Measurements from ENCODE around the gene SAMD5.

The SAMD5 gene

DNA sequence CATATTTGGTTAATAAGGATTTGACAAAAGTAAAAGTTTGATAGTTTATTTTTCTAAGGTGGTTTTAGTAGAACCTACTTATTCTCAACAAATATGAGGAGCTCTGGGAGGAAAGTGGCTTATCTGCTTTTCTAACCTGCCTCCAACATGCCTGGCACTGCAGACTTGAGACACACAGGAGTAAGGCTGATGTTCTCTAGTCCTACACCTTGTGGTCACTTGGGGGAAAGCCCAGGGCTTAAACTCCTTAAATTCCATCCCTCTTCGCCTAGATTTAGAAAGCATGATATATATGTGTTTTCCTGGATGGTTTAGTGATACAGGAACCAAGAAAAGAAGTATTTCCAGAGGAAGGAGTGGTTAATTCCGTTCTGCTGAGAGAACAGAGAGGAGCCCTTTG is 39.9 kb upstream of the SAMD5 start:
- no peaks in the 10 kb centered on the region for H3K36me3 ChIP-seq
- no peaks in the 10 kb centered on the region for H3K27me3 ChIP-seq
- TF ChIP-seq, protein P1, sequence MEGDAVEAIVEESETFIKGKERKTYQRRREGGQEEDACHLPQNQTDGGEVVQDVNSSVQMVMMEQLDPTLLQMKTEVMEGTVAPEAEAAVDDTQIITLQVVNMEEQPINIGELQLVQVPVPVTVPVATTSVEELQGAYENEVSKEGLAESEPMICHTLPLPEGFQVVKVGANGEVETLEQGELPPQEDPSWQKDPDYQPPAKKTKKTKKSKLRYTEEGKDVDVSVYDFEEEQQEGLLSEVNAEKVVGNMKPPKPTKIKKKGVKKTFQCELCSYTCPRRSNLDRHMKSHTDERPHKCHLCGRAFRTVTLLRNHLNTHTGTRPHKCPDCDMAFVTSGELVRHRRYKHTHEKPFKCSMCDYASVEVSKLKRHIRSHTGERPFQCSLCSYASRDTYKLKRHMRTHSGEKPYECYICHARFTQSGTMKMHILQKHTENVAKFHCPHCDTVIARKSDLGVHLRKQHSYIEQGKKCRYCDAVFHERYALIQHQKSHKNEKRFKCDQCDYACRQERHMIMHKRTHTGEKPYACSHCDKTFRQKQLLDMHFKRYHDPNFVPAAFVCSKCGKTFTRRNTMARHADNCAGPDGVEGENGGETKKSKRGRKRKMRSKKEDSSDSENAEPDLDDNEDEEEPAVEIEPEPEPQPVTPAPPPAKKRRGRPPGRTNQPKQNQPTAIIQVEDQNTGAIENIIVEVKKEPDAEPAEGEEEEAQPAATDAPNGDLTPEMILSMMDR (IDR thresholded peaks at IDR 0.05): no peak
- H3K9me3 ChIP-seq: no peaks in the 10 kb centered on the region
- no peak overlapping the region for H3K27ac ChIP-seq
- DNase-seq: no peak
- no peak overlapping the region for H3K4me3 ChIP-seq
- H3K4me1 ChIP-seq: no peaks in the 10 kb centered on the region
- intact Hi-C loops (cut with DNase I; ENCODE audit: low total_unique reads): no loop called here

DNA sequence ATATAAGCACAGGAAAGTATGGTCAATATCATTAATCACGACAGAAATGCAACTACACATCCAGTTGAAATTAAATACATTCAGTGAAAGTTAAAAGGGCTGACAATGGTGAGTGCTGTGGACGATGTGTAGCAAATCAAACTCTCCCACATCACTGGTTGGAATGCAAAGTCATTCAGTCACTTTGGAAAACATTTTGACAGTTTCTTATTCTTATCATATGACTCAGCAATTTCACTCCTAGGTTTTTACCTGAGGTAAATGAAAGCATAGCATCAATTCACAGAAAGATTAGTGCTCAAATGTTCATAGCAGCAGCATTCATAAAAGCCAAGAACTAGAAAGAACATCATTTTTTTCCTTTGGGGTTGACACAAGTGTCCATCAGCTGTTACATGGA is 28.6 kb upstream of the SAMD5 start:
- no peak overlapping the region for H3K27ac ChIP-seq
- TF ChIP-seq, protein P1 (IDR thresholded peaks at IDR 0.05): no peak
- intact Hi-C loops (cut with DNase I; ENCODE audit: low total_unique reads): no loop called here
- H3K4me1 ChIP-seq: no peaks in the 10 kb centered on the region
- H3K36me3 ChIP-seq: no peaks in the 10 kb centered on the region
- no peaks in the 10 kb centered on the region for H3K27me3 ChIP-seq
- H3K4me3 ChIP-seq: no peak overlapping the region
- DNase-seq: no peak
- H3K9me3 ChIP-seq: no peaks in the 10 kb centered on the region

DNA sequence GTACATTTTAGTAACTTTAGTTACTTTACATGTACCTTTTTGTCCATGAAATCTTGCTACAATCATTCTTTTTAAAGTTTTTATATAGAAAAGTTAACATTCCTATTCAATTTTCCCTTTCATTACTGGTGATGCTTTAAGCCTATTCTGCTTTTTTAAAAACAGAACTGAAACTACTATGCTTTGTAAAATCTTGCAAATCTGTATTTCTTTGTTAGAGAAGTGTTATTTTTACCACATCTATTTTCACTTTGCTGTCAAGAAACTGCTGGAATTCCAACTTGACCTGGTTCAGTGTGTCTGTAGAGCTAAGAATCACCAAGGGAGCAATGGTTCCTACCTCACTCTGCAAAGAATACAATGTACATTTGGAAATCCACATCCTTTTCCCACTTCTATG is 21.8 kb upstream of the SAMD5 start:
- H3K27ac ChIP-seq: no peak overlapping the region
- intact Hi-C loops (cut with DNase I; ENCODE audit: low total_unique reads): no loop called here

DNA sequence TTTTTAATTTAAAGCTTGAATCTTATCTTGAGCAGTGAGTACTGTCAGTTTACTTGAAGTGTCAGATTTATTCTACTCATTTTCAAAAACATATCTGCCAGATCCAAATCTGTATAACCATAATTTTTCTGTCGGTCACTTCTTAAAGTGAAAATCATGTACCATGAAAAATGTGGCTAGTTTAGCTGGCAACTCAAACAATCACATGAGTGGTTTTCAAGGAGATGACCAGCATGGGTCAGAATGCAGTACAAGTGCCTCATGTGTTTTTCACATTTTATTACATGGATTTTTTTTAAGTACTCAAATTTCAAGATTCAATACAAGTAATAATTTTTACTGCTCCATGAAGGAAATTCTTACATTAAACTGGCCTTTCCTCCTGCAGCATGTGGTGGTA is 11.0 kb upstream of the SAMD5 start:
- H3K27ac ChIP-seq: no peak overlapping the region
- no peaks in the 10 kb centered on the region for H3K4me1 ChIP-seq
- no peak for DNase-seq
- peaks cover 0 to 5% of the 10 kb centered on the region in 2 donors for H3K27me3 ChIP-seq
- intact Hi-C loops (cut with DNase I; ENCODE audit: low total_unique reads): no loop called here
- no peak overlapping the region for H3K4me3 ChIP-seq
- H3K9me3 ChIP-seq: no peaks in the 10 kb centered on the region
- H3K36me3 ChIP-seq: no peaks in the 10 kb centered on the region
- TF ChIP-seq, protein P1 (IDR thresholded peaks at IDR 0.05): no peak

More for the DNA sequence above, 21.8 kb upstream of the SAMD5 start:
- H3K27me3 ChIP-seq: no peaks in the 10 kb centered on the region
- no peak for DNase-seq
- TF ChIP-seq, protein P1 (IDR thresholded peaks at IDR 0.05): no peak
- H3K9me3 ChIP-seq: no peaks in the 10 kb centered on the region
- no peaks in the 10 kb centered on the region for H3K4me1 ChIP-seq
- no peaks in the 10 kb centered on the region for H3K36me3 ChIP-seq
- H3K4me3 ChIP-seq: no peak overlapping the region

DNA sequence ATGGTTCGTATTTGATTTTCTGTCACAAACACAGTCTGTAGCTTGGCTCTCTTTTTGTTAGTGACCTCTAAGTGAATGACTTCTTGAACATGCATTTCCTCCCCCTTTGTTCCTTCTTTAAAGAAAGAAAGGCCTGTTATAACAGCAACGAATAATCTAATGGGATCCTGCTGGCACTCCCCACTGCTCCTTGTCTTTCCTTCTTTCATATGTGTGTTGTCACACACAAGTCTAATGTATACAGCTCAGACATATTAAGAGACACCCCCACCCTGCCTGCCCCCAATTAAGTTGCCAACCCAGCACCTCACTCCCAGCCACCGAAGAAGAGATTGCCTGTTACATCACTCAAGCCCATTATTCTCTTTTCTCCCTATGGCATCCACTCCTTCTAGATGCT is 4.9 kb upstream of the SAMD5 start:
- Histone ChIP-seq H3K4me3 (no peak overlapping the region), H3K9me3 (no peaks in the 10 kb centered on the region), H3K27me3 (peaks cover 0 to 5% of the 10 kb centered on the region in 2 donors), H3K27ac (no peak overlapping the region), H3K36me3 (no peaks in the 10 kb centered on the region), H3K4me1 (peaks cover 0 to 17% (median 12%) of the 10 kb centered on the region in 4 donors)
- intact Hi-C loops (cut with DNase I; ENCODE audit: low total_unique reads): no loop called here
- DNase-seq: no peak
- TF ChIP-seq, protein P1 (IDR thresholded peaks at IDR 0.05): no peak

DNA sequence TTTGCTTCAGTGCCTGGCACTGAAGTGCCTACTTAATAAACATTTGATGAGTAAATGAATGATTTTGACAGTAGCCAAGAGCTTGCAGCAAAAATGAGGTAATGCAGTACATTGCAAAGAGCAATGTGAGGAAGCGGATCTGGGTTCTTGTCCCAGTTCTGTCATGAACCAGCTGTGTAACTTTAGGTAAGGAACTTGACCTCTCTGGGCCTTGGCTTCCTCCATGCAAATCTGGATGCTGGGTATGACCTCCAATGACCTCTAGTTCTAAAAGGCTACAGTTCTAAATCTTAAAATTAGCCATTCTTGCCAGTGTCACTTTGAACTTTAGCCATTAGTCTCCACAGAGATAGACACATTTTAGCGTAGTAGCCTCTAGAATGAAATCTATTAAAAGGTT is 3.6 kb upstream of the SAMD5 start:
- no peak for DNase-seq
- H3K9me3 ChIP-seq: no peaks in the 10 kb centered on the region
- TF ChIP-seq, protein P1 (IDR thresholded peaks at IDR 0.05): no peak
- intact Hi-C loops (cut with DNase I; ENCODE audit: low total_unique reads): loop anchor here (5.0 kb wide), 1 partner anchor 662 kb away; no protein-coding TSS in a partner anchor
- H3K4me3 ChIP-seq: no peak overlapping the region
- H3K27me3 ChIP-seq: peaks cover 0 to 5% of the 10 kb centered on the region in 2 donors
- no peak overlapping the region for H3K27ac ChIP-seq
- H3K36me3 ChIP-seq: no peaks in the 10 kb centered on the region
- peaks cover 0 to 23% (median 17%) of the 10 kb centered on the region in 4 donors for H3K4me1 ChIP-seq

Data from tibial artery (tissue), 4 donors.